Measurements from ENCODE around the gene DCAF6.
"Not testable (repeated sequence)": the region's sequence is repeated elsewhere in the genome, so short reads cannot be mapped to it uniquely, and the experiment has no call there.

Gene DCAF6

DNA sequence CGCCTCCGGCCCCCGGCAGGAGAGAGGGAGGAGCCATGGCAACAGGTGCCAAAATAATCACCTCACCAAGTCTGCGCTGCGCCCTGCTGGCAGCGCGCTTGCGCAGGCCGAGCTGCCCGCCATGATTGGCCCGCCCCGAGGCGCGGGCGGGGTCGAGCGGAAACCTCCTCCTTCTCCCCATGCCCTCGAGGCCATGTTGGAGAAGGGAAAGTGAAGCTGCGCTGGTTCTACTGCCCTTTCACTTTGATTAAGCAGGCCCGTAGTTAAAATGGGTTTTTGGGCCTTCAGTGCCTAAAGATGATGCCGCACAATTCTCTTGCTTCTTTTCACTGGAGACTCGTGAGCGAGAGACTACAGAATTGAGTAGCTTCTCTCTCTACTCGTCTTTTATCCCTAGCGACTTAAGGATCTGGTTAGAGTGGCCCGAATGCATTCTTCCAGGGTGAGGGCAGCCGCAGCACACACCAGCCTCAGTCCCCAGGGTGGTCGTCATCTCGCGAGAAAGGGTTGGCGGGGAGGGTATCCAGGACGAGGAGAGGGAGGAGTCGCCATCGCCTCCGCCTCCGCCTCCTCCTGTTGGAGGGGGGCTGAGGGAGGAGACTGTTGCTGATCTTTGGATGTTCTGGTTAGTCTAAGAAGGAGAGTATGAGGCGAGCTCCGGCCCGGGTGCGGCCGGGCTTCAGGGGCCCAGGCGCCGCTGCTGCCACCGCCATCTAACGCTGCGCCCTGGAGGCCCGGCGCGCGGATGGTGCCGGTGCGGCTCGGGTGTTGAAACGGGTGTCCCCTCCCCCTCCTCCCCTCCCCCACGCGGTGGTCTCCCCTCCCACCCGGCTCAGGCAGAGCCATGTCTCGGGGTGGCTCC, at the start of gene DCAF6:
TSS of gene DCAF6 (plus strand) at position 616 of the 862 bp plus-strand sequence. CDS start at position 845, 229 bp downstream.
- in situ Hi-C loops (cut with HindIII; ENCODE audit: low sequenced_read_pairs): no loop called here

DNA sequence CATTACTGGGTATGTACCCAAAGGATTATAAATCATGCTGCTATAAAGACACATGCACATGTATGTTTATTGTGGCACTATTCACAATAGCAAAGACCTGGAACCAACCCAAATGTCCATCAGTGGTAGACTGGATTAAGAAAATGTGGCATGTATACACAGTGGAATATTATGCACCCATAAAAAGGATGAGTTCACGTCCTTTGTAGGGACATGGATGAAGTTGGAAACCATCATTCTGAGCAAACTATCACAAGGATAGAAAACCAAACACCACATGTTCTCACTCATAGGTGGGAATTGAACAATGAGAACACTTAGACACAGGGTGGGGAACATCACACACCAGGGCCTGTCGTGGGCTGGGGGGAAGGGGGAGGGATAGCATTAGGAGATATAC, 49.3 kb upstream of the DCAF6 start:
- DNase-seq (ENCODE audit: low read depth); in situ Hi-C loops (cut with HindIII; ENCODE audit: low sequenced_read_pairs); H3K4me3 ChIP-seq (ENCODE audit: low read depth, low read length): not testable (repeated sequence)

More for the DNA sequence above, at the start of gene DCAF6:
- peak; percentile 97 for DNase-seq (ENCODE audit: low read depth)
- H3K4me3 ChIP-seq (ENCODE audit: low read depth, low read length): peak within 1 kb of the TSS; percentile 79
- no peak for TF ChIP-seq CTCF (IDR thresholded peaks at IDR 0.05; ENCODE audit: low read depth, low read length, missing control alignments)

- TF ChIP-seq CTCF (IDR thresholded peaks at IDR 0.05; ENCODE audit: low read depth, low read length, missing control alignments): no peak
- in situ Hi-C loops (cut with HindIII; ENCODE audit: low sequenced_read_pairs): no loop called here
- DNase-seq (ENCODE audit: low read depth): no peak
- no peak overlapping the region for H3K4me3 ChIP-seq (ENCODE audit: low read depth, low read length)
Measured at GRCh38 chr1:167890400-167890799, 46.1 kb upstream of the DCAF6 start.

- DNase-seq (ENCODE audit: low read depth): no peak
- no peak for TF ChIP-seq CTCF (IDR thresholded peaks at IDR 0.05; ENCODE audit: low read depth, low read length, missing control alignments)
- no peak overlapping the region for H3K4me3 ChIP-seq (ENCODE audit: low read depth, low read length)
- in situ Hi-C loops (cut with HindIII; ENCODE audit: low sequenced_read_pairs): no loop called here
Measured at GRCh38 chr1:167893798-167894197, 42.7 kb upstream of the DCAF6 start.

GRCh38 chr1:167898578-167899222, 37.8 kb upstream of the DCAF6 start:
- H3K4me3 ChIP-seq (ENCODE audit: low read depth, low read length): no peak overlapping the region
- in situ Hi-C loops (cut with HindIII; ENCODE audit: low sequenced_read_pairs): no loop called here
- no peak for TF ChIP-seq CTCF (IDR thresholded peaks at IDR 0.05; ENCODE audit: low read depth, low read length, missing control alignments)
- DNase-seq (ENCODE audit: low read depth): no peak

GRCh38 chr1:167899253-167899681, 37.2 kb upstream of the DCAF6 start:
- DNase-seq (ENCODE audit: low read depth): peak; percentile 40
- H3K4me3 ChIP-seq (ENCODE audit: low read depth, low read length): no peak overlapping the region
- in situ Hi-C loops (cut with HindIII; ENCODE audit: low sequenced_read_pairs): no loop called here
- TF ChIP-seq CTCF (IDR thresholded peaks at IDR 0.05; ENCODE audit: low read depth, low read length, missing control alignments): no peak

DNA sequence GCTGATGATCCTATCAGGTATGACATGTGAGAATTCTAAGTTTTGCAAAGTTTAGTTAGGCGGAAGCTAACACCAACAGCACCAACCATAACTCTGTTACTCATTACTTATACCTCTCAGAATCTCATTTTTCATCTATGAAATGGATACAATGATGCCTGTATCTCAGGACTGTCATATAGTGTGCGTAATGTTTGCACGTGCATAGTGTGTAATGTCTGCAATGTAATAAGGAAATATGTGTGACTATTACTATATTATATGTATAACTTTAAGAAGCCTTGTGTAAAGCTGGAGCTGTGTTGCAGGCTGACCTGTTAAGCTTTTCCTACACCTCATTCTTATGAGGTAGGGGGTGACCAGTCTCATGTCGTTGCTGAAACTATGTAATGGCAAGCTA, 35.6 kb upstream of the DCAF6 start:
- no peak for DNase-seq (ENCODE audit: low read depth)
- TF ChIP-seq CTCF (IDR thresholded peaks at IDR 0.05; ENCODE audit: low read depth, low read length, missing control alignments): no peak
- H3K4me3 ChIP-seq (ENCODE audit: low read depth, low read length): no peak overlapping the region
- in situ Hi-C loops (cut with HindIII; ENCODE audit: low sequenced_read_pairs): no loop called here

Measured in astrocyte of the cerebellum (primary cell).